Kidney capillary endothelial cell (primary cell): ENCODE data around the gene VIPR2.
"Not testable (repeated sequence)": the region's sequence is repeated elsewhere in the genome, so short reads cannot be mapped to it uniquely, and the experiment has no call there.

Source experiments
- DNase-seq: peaks from one replicate; pipeline ENCODE4 v3.0.0-alpha.2; 2018; ENCODE audit warnings: low spot score

VIPR2 gene

GRCh38 chr7:159008417-159008816 lies 136.2 kb downstream of the VIPR2 start:
- DNase-seq = no peak

- no peak for DNase-seq
These were observed 136.7 kb downstream of the VIPR2 start for GRCh38 chr7:159007996-159008389.

GRCh38 chr7:159007364-159007995 lies 137.2 kb downstream of the VIPR2 start:
- DNase-seq = no peak

- no peak for DNase-seq
These were observed 138.0 kb downstream of the VIPR2 start for GRCh38 chr7:159006610-159007130.

GRCh38 chr7:159006022-159006609 lies 138.6 kb downstream of the VIPR2 start:
- DNase-seq = not testable (repeated sequence)

- DNase-seq = no peak
These were observed 139.0 kb downstream of the VIPR2 start for GRCh38 chr7:159005618-159006017.

- DNase-seq = no peak
These were observed 140.3 kb downstream of the VIPR2 start for GRCh38 chr7:159004411-159004810.

GRCh38 chr7:159001811-159002210 lies 142.9 kb downstream of the VIPR2 start:
- DNase-seq = no peak

GRCh38 chr7:159000859-159001435 lies 143.7 kb downstream of the VIPR2 start:
- DNase-seq = no peak

GRCh38 chr7:159000070-159000469 lies 144.6 kb downstream of the VIPR2 start:
- DNase-seq = no peak

GRCh38 chr7:158999496-158999895 lies 145.2 kb downstream of the VIPR2 start:
- DNase-seq = no peak

- DNase-seq = not testable (repeated sequence)
These were observed 146.4 kb downstream of the VIPR2 start for GRCh38 chr7:158998261-158998660.

GRCh38 chr7:158997471-158997870 lies 147.2 kb downstream of the VIPR2 start:
- no peak for DNase-seq

- DNase-seq = no peak
These were observed 147.6 kb downstream of the VIPR2 start for GRCh38 chr7:158997110-158997453.

GRCh38 chr7:158996214-158997109 lies 148.2 kb downstream of the VIPR2 start:
- no peak for DNase-seq

- DNase-seq = no peak
These were observed 149.2 kb downstream of the VIPR2 start for GRCh38 chr7:158995514-158995913.

- DNase-seq = no peak
These were observed 150.0 kb downstream of the VIPR2 start for GRCh38 chr7:158994687-158995086.

- DNase-seq = no peak
These were observed 151.1 kb downstream of the VIPR2 start for GRCh38 chr7:158993591-158993990.

- no peak for DNase-seq
These were observed 151.9 kb downstream of the VIPR2 start for GRCh38 chr7:158992759-158993158.

- DNase-seq = no peak
These were observed 152.6 kb downstream of the VIPR2 start for GRCh38 chr7:158991824-158992621.

- no peak for DNase-seq
These were observed 155.7 kb downstream of the VIPR2 start for GRCh38 chr7:158988996-158989395.
